ENCODE measurements around the gene WWC1.

The WWC1 gene

DNA sequence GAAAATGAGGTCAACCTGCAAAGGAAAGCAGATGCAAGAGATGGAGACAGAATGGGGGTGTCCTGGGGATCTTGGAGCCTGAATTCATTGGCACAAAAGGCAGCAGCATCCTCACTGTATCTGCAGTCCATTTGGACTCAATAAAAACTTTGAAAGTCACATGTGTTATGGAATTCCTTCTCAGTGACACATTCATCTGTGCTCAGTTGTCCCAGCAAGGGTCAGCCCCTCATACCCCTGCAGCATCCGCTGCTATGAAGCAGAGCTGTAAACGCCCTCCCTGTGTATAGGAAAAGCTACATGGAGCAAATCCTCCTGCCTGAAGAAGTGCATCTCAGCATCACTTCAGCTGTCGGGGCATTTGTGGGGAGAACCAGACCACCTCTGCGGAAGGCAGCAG lies 180.3 kb downstream of the WWC1 start:
- Histone ChIP-seq H3K27ac (ENCODE audit: low read depth in 2 of 2, low read length in 2 of 2) (no peak overlapping the region), H3K9ac (ENCODE audit: low read depth in 1 of 2, low read length in 2 of 2) (no peak overlapping the region), H3K4me3 (ENCODE audit: low read length in 2 of 2) (no peak overlapping the region), H3K9me3 (ENCODE audit: control insufficient read depth in 2 of 2, low read length in 2 of 2) (no peaks in the 10 kb centered on the region), H3K4me1 (ENCODE audit: control insufficient read depth in 2 of 2, insufficient read depth in 2 of 2, low read length in 2 of 2) (no peaks in the 10 kb centered on the region), H3K27me3 (ENCODE audit: control insufficient read depth in 2 of 2, insufficient read depth in 2 of 2, low read length in 2 of 2) (no peaks in the 10 kb centered on the region), H3K36me3 (ENCODE audit: control insufficient read depth in 2 of 2, insufficient read depth in 2 of 2, low read length in 2 of 2) (peaks cover 6 to 7% of the 10 kb centered on the region in 2 donors)

DNA sequence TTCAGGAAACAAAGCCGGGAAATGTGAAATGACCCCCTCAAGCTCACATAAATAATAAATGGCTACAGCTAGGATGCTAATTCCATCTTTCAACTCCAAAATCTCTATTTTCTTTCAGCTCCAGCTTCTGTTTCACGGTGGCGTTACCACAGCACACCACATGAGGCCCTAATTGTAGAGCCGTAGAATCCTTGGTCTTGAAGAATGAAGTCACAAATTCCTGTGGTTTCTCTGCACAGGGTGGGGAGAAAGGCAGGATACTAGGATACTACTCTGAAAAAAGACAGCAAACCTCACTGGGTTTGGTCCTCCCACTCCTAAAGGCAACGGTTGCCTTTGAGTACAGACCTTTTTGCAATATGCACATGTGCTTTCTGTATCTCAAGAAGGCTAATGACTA lies 180.9 kb downstream of the WWC1 start:
- Histone ChIP-seq H3K4me1 (ENCODE audit: control insufficient read depth in 2 of 2, insufficient read depth in 2 of 2, low read length in 2 of 2) (no peaks in the 10 kb centered on the region), H3K9ac (ENCODE audit: low read depth in 1 of 2, low read length in 2 of 2) (no peak overlapping the region), H3K27me3 (ENCODE audit: control insufficient read depth in 2 of 2, insufficient read depth in 2 of 2, low read length in 2 of 2) (no peaks in the 10 kb centered on the region), H3K27ac (ENCODE audit: low read depth in 2 of 2, low read length in 2 of 2) (no peak overlapping the region), H3K4me3 (ENCODE audit: low read length in 2 of 2) (no peak overlapping the region), H3K9me3 (ENCODE audit: control insufficient read depth in 2 of 2, low read length in 2 of 2) (no peaks in the 10 kb centered on the region), H3K36me3 (ENCODE audit: control insufficient read depth in 2 of 2, insufficient read depth in 2 of 2, low read length in 2 of 2) (peaks cover 6 to 7% of the 10 kb centered on the region in 2 donors)

DNA sequence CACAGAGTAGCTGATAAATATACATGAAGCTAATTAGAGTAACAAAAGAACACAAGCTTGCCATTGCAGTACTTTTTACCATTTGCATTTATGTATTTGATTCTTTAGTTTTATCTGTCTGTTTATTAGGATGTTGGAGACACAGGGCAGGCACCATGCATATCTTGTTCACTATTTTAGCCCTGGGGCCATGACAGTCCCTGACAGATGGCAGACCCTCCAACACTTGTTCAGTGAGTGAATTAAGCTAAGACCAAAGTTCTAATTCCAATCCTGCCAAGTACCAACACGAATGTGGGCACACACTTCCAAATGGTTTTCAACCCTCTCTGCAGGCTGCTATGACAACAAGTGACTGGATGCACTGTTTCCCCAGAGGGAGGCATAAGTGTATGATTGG lies 182.9 kb downstream of the WWC1 start:
- Histone ChIP-seq H3K9ac (ENCODE audit: low read depth in 1 of 2, low read length in 2 of 2) (no peak overlapping the region), H3K27ac (ENCODE audit: low read depth in 2 of 2, low read length in 2 of 2) (no peak overlapping the region), H3K9me3 (ENCODE audit: control insufficient read depth in 2 of 2, low read length in 2 of 2) (no peaks in the 10 kb centered on the region), H3K27me3 (ENCODE audit: control insufficient read depth in 2 of 2, insufficient read depth in 2 of 2, low read length in 2 of 2) (no peaks in the 10 kb centered on the region), H3K36me3 (ENCODE audit: control insufficient read depth in 2 of 2, insufficient read depth in 2 of 2, low read length in 2 of 2) (peaks cover 0 to 6% of the 10 kb centered on the region in 2 donors), H3K4me3 (ENCODE audit: low read length in 2 of 2) (no peak overlapping the region), H3K4me1 (ENCODE audit: control insufficient read depth in 2 of 2, insufficient read depth in 2 of 2, low read length in 2 of 2) (no peaks in the 10 kb centered on the region)

DNA sequence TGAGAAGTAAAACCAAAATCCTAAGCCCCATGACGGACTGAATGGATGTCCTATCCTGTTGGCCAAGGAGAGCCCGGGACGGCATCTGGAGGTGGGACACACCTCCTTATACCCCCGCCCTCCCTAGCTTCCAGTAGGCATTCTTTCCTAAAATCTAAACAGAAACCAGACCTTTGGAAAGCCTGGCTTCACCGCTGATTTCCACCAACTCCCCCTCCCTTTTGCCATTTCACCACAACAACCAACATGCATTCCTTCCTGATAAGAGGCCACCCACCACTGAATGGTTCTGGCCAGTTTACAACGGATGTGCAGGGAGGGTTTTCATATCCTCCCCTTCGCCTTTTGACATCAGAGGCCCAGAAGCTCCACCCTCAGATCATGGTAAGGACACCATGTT lies 185.6 kb downstream of the WWC1 start:
- no peaks in the 10 kb centered on the region for H3K4me1 ChIP-seq (ENCODE audit: control insufficient read depth in 2 of 2, insufficient read depth in 2 of 2, low read length in 2 of 2)

DNA sequence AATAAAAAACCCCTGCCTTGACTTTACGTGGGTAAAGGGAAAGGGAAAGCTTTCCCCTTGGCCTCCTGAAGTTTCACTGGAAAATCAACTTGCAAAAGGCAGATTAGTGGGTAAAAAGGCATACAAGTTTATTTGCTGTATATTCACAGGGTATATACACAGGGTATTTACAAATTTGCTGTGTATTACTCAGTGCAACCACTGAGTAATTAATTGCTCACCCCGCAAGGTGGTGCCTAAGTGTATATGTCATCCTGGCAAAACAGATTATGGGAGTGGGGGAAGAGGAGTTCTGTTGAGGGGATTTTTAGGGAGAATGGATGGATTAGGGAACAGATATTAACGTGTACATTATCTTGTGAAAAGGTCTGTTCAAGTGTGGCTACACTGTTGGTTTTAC lies 187.7 kb downstream of the WWC1 start:
- no peaks in the 10 kb centered on the region for H3K9me3 ChIP-seq (ENCODE audit: control insufficient read depth in 2 of 2, low read length in 2 of 2)
- no peaks in the 10 kb centered on the region for H3K27me3 ChIP-seq (ENCODE audit: control insufficient read depth in 2 of 2, insufficient read depth in 2 of 2, low read length in 2 of 2)
- H3K36me3 ChIP-seq (ENCODE audit: control insufficient read depth in 2 of 2, insufficient read depth in 2 of 2, low read length in 2 of 2) = no peaks in the 10 kb centered on the region
- H3K4me3 ChIP-seq (ENCODE audit: low read length in 2 of 2) = no peak overlapping the region
- no peak overlapping the region for H3K27ac ChIP-seq (ENCODE audit: low read depth in 2 of 2, low read length in 2 of 2)
- H3K4me1 ChIP-seq (ENCODE audit: control insufficient read depth in 2 of 2, insufficient read depth in 2 of 2, low read length in 2 of 2) = no peaks in the 10 kb centered on the region
- H3K9ac ChIP-seq (ENCODE audit: low read depth in 1 of 2, low read length in 2 of 2) = no peak overlapping the region

More for the DNA sequence above, 185.6 kb downstream of the WWC1 start:
- no peaks in the 10 kb centered on the region for H3K27me3 ChIP-seq (ENCODE audit: control insufficient read depth in 2 of 2, insufficient read depth in 2 of 2, low read length in 2 of 2)
- H3K9me3 ChIP-seq (ENCODE audit: control insufficient read depth in 2 of 2, low read length in 2 of 2) = no peaks in the 10 kb centered on the region
- H3K36me3 ChIP-seq (ENCODE audit: control insufficient read depth in 2 of 2, insufficient read depth in 2 of 2, low read length in 2 of 2) = no peaks in the 10 kb centered on the region
- no peak overlapping the region for H3K27ac ChIP-seq (ENCODE audit: low read depth in 2 of 2, low read length in 2 of 2)
- H3K4me3 ChIP-seq (ENCODE audit: low read length in 2 of 2) = no peak overlapping the region
- no peak overlapping the region for H3K9ac ChIP-seq (ENCODE audit: low read depth in 1 of 2, low read length in 2 of 2)

DNA sequence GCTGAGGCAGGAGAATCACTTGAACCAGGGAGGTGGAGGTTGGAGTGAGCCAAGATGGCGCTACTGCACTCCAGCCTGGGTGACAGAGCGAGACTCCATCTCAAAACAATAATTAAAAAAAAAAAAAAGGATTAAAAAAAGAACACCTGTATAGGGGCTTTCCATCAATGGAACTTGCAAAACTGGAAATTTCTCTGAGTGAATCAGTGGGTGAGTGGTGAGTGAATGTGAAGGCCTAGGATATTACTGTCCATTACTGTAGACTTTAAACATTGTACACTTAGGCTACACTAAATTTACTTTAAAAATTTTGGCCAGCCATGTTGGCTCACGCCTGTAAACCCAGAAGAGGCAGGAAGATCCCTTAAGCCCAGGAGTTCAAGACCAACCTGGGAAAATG lies 189.2 kb downstream of the WWC1 start:
- Histone ChIP-seq H3K27me3 (ENCODE audit: control insufficient read depth in 2 of 2, insufficient read depth in 2 of 2, low read length in 2 of 2) (no peaks in the 10 kb centered on the region), H3K27ac (ENCODE audit: low read depth in 2 of 2, low read length in 2 of 2) (no peak overlapping the region), H3K4me1 (ENCODE audit: control insufficient read depth in 2 of 2, insufficient read depth in 2 of 2, low read length in 2 of 2) (no peaks in the 10 kb centered on the region), H3K36me3 (ENCODE audit: control insufficient read depth in 2 of 2, insufficient read depth in 2 of 2, low read length in 2 of 2) (no peaks in the 10 kb centered on the region), H3K9me3 (ENCODE audit: control insufficient read depth in 2 of 2, low read length in 2 of 2) (no peaks in the 10 kb centered on the region), H3K4me3 (ENCODE audit: low read length in 2 of 2) (no peak overlapping the region), H3K9ac (ENCODE audit: low read depth in 1 of 2, low read length in 2 of 2) (no peak overlapping the region)

DNA sequence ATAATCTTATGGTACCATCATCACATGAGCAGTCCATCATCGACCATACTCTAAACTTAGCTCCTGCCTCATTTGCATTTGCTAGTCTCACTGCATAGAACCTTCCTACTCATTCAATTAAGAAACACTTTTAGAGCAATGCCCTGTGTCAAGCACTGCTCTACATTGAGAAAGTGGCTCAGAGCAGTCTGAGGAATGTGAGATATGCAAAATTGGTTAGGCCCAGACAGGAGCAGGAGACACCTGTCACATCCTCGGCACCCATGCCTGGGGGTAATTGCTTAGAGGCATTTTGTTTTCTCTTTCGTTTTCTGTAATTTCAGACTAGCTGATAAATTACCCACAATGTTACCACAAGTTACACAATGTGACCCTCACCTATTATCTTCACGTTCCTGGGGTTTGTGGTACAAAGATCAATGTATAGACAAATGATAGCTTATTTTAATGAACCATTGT lies 189.9 kb downstream of the WWC1 start:
- H3K27ac ChIP-seq (ENCODE audit: low read depth in 2 of 2, low read length in 2 of 2) = no peak overlapping the region
- H3K9ac ChIP-seq (ENCODE audit: low read depth in 1 of 2, low read length in 2 of 2) = no peak overlapping the region
- H3K27me3 ChIP-seq (ENCODE audit: control insufficient read depth in 2 of 2, insufficient read depth in 2 of 2, low read length in 2 of 2) = no peaks in the 10 kb centered on the region
- no peaks in the 10 kb centered on the region for H3K9me3 ChIP-seq (ENCODE audit: control insufficient read depth in 2 of 2, low read length in 2 of 2)
- no peak overlapping the region for H3K4me3 ChIP-seq (ENCODE audit: low read length in 2 of 2)
- H3K36me3 ChIP-seq (ENCODE audit: control insufficient read depth in 2 of 2, insufficient read depth in 2 of 2, low read length in 2 of 2) = no peaks in the 10 kb centered on the region
- peaks cover 2 to 4% of the 10 kb centered on the region in 2 donors for H3K4me1 ChIP-seq (ENCODE audit: control insufficient read depth in 2 of 2, insufficient read depth in 2 of 2, low read length in 2 of 2)

DNA sequence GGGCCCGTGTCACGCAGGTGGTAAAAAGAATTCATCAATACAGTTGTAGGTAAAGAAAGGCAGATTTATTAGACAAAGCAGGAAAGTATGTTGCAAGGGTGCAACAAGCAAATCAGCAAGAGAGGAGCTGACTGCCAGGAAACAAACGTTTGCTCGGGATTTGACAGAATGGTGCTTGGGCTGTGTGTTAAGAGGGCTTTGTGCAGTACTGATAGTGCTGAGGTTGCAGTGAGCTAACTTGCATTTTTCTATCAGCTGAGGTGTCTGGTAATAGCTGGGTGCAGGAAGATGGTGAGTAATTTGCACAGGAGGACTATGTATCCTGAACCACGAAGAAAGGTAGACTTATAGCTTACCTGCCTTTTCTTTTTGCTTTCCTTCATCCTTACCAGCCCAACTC lies 190.9 kb downstream of the WWC1 start:
- H3K9me3 ChIP-seq (ENCODE audit: control insufficient read depth in 2 of 2, low read length in 2 of 2) = no peaks in the 10 kb centered on the region
- H3K4me3 ChIP-seq (ENCODE audit: low read length in 2 of 2) = no peak overlapping the region
- H3K27ac ChIP-seq (ENCODE audit: low read depth in 2 of 2, low read length in 2 of 2) = no peak overlapping the region
- H3K4me1 ChIP-seq (ENCODE audit: control insufficient read depth in 2 of 2, insufficient read depth in 2 of 2, low read length in 2 of 2) = peaks cover 5 to 7% of the 10 kb centered on the region in 2 donors
- no peaks in the 10 kb centered on the region for H3K27me3 ChIP-seq (ENCODE audit: control insufficient read depth in 2 of 2, insufficient read depth in 2 of 2, low read length in 2 of 2)
- no peak overlapping the region for H3K9ac ChIP-seq (ENCODE audit: low read depth in 1 of 2, low read length in 2 of 2)
- no peaks in the 10 kb centered on the region for H3K36me3 ChIP-seq (ENCODE audit: control insufficient read depth in 2 of 2, insufficient read depth in 2 of 2, low read length in 2 of 2)

DNA sequence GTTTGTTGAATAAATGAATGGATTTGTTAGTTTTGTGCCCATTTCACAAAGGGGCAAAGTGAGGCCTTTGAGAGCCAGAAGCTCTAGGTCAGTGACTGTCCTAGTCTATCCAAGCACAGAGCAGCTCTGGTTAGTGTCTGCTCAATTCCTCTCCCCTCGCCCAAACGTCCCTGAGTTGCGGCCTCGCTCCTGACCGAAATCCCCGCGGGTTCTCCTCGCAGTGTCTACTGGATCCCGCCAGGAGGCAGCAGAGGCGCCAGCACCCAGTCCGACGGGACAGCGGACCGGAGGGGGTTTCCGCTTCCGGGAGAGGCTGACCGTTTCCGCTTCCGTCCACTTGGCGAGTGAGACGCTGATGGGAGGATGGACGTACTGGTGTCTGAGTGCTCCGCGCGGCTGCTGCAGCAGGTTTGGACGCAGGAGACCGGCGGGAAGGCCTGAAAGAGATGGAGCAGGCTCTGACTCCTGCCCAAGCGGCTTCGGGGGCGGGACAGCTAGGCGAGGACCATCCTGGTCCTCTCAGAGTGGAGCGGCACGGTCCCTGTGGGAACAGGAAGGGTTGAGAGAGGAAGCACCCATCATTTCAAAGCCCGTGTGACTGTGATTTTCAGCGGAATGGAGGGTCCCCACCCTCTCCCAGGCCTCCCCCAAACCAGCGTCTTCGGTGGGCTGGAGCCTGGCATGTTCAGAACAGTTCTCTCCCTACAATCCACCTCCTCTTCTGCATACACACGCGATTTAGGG lies 194.9 kb downstream of the WWC1 start, which contains the start of gene RARS1:
RARS1 (plus strand) TSS at position 336 of the 744 bp plus-strand sequence; CDS start at position 364, 28 bp downstream.
- H3K27me3 ChIP-seq (ENCODE audit: control insufficient read depth in 2 of 2, insufficient read depth in 2 of 2, low read length in 2 of 2) = no peaks in the 10 kb centered on the region
- peaks cover 7% of the 10 kb centered on the region in 2 donors for H3K4me1 ChIP-seq (ENCODE audit: control insufficient read depth in 2 of 2, insufficient read depth in 2 of 2, low read length in 2 of 2)
- no peaks in the 10 kb centered on the region for H3K9me3 ChIP-seq (ENCODE audit: control insufficient read depth in 2 of 2, low read length in 2 of 2)
- H3K36me3 ChIP-seq (ENCODE audit: control insufficient read depth in 2 of 2, insufficient read depth in 2 of 2, low read length in 2 of 2) = peaks cover 26 to 28% of the 10 kb centered on the region in 2 donors
- H3K4me3 ChIP-seq (ENCODE audit: low read length in 2 of 2) = peak within 1 kb of the TSS; percentile 96 to 99
- peak within 1 kb of the TSS; percentile 86 to 88 for H3K9ac ChIP-seq (ENCODE audit: low read depth in 1 of 2, low read length in 2 of 2)
- peak within 1 kb of the TSS; percentile 62 to 77 for H3K27ac ChIP-seq (ENCODE audit: low read depth in 2 of 2, low read length in 2 of 2)

DNA sequence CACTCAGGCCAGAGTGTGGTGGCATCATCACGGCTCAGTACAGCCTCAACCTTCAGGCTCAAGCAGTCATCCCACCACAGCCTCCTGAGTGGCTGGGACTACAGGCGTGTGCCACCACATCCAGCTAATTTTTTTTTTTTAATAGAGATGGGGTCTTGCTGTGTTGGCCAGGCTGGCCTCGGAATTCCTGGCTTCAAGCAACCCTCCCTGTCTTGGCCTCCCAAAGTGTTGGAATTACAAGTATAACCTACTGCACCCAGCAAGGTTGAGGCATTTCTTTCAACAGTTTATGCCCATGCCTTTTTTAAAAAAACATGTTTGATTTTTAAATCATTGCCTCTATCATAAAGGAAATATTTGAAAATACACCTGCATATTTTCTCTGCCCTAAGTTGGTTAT lies 197.6 kb downstream of the WWC1 start:
- no peak overlapping the region for H3K9ac ChIP-seq (ENCODE audit: low read depth in 1 of 2, low read length in 2 of 2)
- H3K4me3 ChIP-seq (ENCODE audit: low read length in 2 of 2) = no peak overlapping the region
- H3K36me3 ChIP-seq (ENCODE audit: control insufficient read depth in 2 of 2, insufficient read depth in 2 of 2, low read length in 2 of 2) = peaks cover 51 to 53% of the 10 kb centered on the region in 2 donors
- no peaks in the 10 kb centered on the region for H3K9me3 ChIP-seq (ENCODE audit: control insufficient read depth in 2 of 2, low read length in 2 of 2)
- peaks cover 7% of the 10 kb centered on the region in 2 donors for H3K4me1 ChIP-seq (ENCODE audit: control insufficient read depth in 2 of 2, insufficient read depth in 2 of 2, low read length in 2 of 2)
- H3K27ac ChIP-seq (ENCODE audit: low read depth in 2 of 2, low read length in 2 of 2) = no peak overlapping the region
- H3K27me3 ChIP-seq (ENCODE audit: control insufficient read depth in 2 of 2, insufficient read depth in 2 of 2, low read length in 2 of 2) = no peaks in the 10 kb centered on the region

Data from mucosa of rectum (tissue), 2 donors.